Inflammatory macrophage treated with lipopolysaccharide for 1 hour (primary cell): Measurements from ENCODE around the gene CTBP2.

ENCODE experiments used
- DNase-seq, 2 donors: peaks; one replicate each; pipeline ENCODE4 v3.0.0-alpha.2; 2020 to 2022

CTBP2 gene

DNA sequence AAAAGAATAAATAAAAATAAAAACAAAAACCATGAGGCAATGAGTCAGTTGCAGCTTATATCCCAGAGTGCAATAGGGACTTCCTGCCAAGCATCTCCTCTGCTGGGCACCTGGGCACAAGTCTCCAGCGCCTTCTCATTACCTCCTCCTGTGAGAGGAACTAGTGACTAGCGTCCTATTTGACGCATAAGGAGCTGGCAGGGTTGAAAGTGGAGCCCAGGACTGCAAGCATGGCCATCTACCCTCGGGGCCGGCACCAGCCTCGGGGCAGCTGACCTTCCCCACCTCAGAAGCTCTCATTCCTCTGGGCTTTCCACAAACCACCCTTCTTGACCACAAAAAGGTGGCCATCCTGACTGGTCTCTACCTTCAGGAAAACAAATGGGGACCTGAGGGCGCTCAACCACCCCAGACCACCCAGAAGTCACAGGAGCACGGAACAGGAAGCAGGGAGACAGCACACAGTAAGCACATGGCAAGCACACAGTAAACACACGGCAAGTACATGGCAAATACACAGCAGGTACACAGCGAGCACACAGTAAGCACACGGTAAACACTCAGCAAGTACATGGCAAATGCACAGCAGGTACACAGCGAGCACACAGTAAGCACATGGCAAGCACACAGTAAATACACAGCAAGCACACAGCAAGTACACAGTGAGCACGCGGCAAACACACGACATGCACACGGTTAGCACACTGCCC lies 19.1 kb downstream of the CTBP2 start:
- DNase-seq: no peak

DNA sequence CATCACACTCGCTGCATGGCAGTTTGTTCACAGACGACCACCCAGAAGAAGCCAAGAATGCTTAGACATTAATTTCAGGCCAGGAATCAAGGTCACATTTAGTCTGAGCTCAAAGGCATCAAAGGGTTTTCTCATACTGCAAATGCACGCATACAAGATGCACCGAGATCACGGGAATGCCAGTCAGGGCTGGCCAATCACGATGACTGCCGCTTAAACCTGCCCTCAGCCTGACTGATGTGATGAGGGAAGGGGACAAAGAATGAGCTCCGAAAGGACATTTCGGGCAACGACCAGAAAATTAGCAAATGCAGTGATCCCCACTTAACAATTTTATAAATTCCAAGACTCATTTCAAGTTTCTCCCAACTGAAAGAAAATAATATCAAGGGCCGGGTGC lies 20.2 kb downstream of the CTBP2 start:
- DNase-seq: no peak

DNA sequence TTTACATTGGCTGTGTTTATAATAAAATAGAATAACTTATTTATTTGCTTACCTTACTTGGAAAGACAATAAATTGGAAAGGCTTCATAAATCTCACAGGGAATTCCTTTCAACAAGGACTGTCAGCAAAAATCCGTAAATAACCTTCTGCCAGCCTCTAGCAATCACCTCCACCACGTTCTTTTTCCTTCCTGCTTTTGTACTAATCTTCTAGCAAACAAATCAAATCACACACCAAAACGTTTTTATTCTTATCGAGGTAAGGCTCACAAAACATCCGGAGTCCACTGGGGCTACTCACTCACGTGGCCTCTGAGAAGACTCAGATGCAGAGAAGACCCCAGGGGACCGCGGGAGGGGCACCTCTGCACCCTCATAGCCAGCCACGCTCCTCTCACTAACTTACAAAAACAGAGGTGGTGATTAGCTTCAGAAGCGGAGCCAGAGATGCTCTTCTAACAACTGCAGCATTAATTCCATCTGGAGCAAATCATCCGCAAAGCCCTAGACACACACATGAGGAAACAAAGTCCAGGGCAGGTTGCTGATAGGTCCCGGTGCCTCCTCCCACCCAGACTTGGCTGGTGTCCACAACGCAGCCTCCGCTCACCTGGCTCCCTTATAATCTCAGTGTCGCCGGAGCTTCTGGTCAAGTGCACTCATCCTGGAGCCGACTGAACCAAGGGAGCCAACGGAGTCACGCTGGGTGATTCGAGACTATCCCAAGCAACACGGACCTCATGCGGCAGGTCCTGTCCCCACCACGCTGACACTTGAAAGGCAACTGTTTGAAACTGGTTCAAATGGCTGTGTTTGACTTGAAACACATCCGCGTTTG lies 22.5 kb downstream of the CTBP2 start:
- no peak for DNase-seq

DNA sequence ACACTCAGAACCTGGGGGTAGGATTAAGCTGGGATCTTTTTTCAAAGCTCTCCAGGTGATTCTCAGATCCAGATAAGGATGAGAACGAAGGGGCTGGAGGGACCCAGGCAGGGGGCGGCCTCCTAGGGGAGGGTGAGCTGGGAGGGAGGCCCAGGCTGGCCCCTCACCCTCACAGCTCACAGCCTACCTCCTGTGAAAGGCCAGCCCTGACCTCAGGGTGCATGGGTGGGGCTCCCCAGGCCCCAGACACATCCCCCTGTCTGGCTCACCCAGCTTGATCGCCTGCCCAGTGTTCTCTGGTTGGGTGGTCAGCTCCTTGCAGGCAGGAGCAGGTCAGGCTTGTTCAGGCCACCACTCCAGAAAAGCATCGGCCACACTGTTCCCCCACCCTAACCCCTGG lies 24.3 kb downstream of the CTBP2 start:
- DNase-seq: no peak

DNA sequence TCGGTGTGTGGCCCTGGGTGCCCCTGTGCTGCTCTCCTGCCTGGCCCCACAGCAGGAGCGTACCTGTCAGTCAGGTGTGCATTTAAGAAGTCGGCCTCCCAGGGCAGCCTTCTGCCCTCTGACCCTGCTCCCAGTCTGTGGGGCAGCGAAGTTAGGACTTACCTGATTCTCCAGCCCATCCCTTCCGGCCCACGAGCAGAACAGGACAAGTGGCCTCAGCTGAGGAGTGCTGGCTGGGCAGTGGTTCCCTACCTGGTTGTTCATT lies 24.7 kb downstream of the CTBP2 start:
- DNase-seq: no peak

DNA sequence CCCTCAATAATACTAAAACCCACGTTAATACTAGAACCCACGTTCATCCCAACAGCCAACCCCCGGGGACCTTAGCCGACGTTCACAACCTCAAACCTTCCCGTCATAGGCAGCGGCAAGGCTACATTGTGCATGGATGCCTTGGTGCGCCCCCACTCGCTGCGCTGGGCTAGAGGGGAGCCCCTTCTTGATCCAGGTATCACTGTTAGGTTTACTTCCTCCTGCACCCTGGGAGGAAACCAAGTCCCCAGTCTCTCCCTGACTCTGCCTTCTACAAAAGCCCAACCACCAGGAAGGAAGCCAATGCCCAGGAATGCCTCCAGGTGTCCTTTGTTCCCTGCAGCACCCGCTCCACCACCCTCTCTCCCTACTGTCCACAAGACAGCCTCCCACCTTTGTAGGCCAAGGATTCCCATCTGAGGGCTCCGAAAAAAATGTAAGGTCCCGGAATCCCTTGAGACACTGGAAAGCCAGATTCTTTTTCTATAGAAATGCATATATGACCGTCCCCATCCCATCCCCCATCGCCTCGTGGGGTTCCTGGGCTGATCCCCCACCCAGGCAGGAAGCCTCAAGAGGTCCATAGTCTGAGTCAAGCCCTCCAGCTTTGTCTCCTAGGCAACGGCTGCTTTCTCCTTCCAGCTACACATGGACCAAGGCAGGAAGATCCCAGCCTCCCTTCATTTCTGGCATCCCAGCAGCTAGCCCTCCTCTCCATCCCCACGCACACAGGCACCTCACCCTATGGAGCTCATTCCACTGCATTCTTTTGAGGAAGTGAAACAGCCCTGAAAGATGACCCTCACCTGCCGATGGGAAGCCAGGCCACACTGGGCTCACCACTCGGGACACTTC lies 25.2 kb downstream of the CTBP2 start:
- DNase-seq: no peak

DNA sequence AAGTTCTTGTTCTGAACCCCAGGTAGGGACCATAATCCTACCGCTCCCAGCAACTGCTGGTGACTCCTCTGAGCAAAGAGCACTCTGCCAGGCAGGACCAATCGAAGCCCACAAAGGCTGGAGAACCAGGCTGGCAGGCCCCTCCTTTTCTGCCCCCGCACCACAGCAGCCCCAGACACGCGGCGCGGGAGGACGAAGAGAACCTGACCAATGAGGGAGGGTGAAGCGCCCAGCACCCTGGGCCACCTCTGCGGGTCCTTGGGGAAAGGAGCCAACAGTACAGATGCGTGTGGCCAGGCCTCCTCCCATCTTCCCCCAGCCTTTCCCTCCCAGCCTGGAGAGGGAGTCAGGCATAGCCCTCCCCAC lies 25.9 kb downstream of the CTBP2 start:
- no peak for DNase-seq

DNA sequence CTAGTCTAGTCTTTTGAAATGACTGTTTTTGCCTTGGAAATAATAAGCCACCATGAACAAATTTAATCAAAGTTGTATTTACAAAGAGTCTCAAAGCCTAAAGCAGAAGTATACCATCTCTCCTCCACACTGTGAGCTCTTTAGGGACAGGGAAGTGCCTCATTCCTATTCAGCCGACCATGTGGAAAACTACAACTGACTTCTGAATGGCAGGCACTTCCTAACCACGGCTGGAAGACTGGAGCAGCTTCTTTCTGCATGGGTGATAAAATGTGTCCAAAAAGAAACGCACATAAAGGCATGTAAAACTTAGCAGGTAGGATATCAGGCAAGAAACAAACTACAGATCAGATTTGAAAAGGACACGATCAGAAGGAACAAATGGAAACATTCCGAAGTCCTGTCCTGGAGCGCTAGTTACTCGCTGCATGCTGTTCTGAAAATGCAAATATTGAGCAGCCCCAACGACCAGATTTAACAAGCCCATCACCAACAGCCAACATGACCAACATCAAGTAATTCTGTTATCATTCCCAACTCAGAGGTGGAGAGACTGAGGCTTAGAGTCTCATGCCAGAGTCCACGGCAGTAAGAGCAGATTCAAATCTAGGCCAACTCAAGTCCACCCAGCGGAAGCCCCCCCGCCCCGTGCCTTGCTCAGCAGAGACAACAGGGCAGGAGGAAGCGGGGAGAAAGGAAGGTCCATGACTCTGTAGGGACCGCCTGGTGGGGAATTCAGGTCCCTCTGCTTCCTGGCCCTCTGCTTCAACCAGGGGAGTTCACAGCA lies 26.5 kb downstream of the CTBP2 start:
- no peak for DNase-seq

DNA sequence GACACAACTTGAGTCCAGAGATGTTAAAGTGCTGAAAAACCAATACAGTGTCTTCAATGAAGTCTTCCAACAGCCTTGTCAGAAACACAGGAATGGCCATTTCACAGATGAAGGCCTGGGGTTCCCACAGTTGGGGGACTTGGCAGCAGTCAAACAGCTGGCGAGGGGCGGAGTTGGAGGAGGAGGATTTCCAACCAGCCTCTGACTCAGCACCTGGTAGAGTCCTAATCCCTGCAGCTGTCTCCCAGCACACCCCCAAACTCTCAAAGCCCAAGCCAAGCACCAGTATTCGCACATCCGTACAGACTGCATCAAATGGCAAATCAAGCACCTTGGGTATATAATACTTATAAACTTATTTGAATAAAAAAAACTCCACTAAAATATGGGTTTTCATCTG lies 28.0 kb downstream of the CTBP2 start:
- no peak for DNase-seq

DNA sequence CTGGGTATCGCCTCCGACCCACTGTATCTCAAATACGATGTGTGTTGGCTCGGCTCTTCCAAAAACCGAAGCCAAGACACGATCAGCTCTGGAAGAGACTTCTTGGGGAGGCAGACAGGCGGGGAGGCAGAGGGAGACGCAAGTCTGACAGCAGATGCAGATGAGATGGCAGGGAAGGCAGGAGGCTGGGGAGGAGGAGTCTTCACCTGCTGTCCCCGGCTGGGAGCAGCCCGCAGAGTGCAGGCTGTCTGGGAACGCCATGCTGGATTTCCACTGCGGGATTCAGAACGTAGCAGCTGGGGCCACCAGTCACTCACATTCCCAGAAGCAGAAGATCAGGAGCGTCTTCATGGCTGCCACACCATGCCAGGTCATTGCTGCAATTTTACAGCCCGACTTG lies 29.4 kb downstream of the CTBP2 start:
- no peak for DNase-seq

DNA sequence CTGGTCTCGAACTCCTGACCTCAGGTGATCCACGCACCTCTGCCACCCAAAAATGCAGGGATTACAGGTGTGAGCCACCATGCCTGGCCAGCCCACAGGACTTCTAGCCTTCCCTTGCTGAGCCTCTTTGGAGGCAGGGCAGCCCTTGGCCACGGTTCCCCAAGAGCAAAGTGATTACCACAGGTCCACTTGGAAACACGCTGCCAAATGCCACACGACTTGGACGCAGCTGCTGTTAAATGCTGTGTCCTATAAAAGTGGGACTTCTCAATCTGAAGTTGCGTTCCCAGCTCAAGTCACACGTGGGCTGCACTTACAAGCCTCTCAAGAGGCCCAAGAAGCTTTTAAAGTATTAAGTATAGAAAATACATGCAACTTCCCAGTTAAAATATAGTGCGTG lies 30.1 kb downstream of the CTBP2 start:
- no peak for DNase-seq

DNA sequence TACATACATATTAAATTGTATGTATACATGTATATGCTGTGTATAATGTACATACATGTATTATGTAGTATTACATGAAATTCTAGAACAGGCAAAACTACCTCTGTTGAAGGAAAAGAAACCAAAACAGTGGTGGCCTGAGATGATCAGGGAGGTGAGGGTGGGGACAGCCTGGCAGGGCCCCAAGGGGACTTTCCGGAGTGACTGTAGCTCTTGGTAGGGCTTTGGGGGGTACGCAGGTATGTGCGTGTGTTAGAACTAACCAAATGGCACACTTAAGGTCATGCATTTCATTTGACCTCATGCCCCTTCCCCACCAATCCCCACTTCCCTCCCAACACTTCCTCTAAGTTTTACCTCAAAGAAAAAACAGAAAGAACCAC lies 31.3 kb downstream of the CTBP2 start:
- DNase-seq: no peak

DNA sequence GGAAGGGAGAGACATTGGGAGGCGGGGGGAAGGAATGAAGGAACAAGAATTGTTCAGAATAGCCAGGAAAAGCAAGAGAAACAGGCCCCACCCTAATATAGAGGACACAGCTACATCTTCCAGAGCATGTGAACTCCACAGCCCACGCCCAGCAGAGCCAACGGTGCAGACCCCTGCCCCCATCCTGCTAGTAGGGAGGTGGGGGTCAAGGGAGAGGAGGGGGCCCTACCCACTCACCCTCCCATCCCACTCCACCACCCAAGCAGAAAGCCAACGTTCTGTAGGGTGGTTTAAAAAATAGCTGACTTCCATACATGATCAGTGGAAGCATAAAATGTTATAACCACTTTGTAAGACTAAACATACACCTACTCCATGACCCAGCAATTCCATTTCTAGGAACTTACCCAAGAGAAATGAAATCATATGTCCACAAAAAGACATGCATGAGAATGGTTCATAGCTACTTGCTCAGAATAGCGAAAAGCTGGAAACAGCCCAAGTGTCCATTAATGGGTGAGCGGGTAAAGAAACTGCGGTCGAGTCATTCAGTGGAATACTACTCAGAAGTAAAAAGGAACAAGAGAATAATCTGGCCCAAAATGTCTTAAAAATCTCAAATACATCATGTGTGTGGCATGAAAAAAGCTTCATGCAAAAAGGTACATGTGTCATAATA lies 31.8 kb downstream of the CTBP2 start:
- DNase-seq: peak; percentile 33 to 69

DNA sequence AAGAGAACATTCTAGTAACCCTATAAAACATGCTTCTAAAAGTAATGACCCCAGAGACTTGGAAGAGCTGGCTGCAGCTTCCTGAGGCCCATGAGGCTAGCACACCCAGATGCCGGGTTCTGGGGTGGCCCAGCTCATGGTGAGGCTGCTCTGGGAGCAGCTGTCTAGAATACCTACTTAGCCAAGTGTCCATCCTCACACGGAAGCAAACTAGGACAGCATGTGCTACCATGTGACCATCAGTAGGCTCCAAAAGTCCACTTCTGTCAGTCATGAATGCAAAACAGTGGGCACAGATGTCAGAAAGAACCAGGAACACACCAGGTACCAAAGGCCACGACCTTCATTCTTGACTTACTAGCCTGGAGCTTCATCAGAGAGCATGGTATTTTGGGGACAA lies 32.4 kb downstream of the CTBP2 start:
- DNase-seq: no peak

DNA sequence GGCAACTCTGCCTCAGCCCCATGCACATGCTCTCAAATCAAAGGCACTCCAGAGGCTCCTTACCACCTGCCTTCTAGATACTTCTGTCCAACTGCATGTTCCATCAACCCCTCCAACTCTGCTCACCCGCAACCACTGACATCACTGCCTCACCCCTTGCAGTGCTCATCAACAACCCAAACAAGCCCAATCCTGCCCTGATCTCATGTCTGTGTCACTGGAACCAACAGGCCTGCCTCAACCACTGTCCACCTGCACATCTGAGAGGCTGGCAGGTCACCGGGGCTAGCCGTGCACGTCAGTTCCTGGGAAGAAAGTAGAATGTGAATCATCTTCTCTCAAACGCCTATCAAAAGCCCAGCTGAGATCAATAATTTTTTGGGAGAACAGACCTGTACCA lies 33.3 kb downstream of the CTBP2 start:
- DNase-seq: no peak

DNA sequence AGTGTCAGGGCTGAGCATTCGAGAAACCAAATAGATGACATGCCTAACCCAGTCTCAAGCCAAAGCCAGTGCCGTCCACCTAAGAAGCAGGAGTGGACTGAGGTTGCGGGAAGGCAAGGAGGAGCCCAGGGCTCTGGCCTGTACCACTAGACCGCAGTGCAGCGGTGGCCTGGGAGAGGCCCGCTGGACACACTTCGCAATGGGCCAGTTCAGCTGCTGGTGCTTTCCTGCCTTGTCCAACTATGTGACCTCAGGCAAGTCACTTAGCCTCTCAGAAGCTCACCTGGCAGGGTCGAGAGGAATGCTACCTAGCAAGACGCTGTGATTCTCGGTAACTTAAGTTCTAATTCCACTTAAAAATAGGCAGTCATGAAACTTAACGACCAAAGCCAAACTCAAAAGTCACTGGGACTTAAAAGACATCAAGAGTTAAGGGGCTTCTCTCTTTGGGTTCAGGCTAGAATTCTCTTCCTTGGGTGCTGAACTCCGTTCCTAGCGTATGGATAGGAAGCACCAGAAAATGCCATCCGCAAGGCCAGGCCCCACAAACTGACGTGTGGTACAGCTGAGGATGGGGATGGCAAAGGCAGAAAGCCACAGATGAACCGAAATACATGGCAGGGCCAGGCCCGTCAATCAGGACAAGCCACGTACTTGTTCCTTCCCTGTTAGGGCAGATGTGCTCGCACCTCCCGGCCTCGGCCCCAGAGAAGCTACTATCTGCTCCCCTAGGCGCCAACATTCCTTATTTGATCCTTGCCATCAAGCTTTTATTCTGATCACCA lies 34.2 kb downstream of the CTBP2 start:
- no peak for DNase-seq

DNA sequence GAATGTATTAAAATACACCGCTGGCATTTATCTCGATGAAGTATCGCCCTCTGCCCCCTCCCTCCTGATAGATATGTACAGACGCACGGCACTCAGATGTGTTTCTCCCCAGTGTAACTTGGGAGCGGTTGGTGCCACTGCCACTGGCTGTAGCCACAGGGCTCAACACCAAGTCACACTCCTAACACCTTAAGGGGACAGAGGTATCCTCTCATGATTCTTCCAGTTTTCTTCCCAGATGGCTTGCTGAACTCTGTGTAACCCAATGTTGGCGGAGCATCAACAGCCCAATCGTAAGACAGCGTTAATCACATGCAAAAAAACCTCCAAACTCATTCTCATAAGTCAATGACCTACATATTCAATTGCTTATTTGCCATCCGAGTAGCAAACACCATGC lies 35.5 kb downstream of the CTBP2 start:
- DNase-seq: no peak

DNA sequence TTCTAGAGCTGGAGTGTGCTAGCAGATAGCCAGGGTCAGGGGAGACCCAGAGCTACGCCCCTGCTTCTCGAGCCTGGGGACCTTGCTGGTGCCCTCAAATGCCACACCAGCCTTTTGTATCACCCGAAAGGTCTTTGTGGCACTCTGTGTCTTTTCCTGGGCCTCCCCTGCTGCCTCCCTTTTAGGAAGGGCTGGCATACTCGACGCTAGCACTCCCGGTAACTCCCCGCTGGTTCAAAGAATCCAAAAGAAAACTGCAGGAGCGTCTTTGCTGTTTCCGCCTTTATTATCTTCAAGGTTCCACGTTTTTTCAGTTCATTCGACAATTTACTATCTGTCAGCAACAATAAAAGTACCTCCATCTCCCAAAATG lies 36.3 kb downstream of the CTBP2 start:
- no peak for DNase-seq

DNA sequence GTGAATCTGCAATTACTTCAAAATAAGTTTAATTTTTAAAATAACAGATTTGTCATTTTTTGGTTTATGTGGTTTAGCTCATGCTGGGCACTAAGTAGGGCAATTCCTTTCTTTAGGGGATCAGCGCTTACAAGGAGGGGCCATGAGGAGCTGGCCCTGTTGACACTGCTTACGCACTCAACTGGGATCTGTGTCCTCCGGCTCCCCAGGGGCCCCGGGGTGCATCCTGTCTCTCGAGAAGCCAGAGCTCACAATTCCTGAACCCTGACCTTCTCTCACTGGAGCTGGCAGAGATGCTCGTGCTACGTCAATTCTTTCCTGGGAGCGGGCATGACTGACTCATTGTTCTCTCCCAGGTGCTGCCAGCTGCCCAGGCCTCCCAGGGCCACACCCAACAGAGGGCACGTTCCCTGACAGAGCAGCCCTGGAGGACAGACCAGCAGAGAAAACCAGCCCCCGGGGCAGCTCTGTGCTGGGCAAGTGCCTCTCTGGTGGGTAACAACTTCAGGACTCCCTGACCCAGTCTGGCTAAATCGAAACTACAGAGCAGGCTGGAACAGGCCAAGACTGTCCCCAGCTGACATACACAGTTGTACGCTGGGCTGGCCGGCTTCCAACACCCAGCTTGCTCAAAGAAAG lies 36.8 kb downstream of the CTBP2 start:
- no peak for DNase-seq

DNA sequence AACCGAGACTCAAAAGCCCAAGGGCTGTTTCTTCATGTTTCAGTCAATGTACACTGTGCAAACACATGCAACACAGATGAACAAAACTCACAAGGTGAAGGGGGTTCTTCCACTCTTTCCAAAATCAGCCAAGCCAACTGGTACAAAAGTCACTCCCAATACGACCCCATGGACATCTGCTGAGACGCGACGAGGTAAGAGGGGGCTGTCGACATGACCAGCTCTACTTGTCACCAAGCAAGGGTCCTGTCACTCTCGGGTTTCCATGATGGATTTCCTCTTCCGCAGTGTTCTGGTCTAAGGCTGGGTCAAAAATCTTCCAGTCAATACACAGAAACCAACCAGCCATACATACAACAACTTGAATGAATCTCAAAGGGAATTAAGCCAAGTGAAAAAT lies 37.8 kb downstream of the CTBP2 start:
- no peak for DNase-seq

DNA sequence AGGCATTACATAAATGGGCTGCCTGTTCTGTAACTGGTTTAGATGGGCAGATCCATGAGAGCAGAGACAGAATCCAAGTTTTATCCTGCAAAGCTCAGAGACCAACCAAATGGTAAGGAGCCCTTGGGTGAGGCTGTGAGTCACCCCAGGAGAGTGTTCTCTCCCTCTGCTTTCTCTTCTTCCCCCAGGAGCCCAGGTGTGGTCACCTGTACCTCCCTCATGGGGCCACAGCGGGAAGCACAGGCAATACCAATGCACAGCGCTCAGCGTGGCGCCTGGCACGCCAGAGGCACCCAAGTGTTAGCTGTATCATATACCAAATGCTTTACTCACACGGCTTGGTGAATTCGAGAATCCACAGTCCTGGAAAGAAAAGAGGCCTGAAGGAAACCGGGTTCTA lies 39.4 kb downstream of the CTBP2 start:
- no peak for DNase-seq
